GM18505 (cell line): Measurements from ENCODE around the gene ZNF611.
"Not testable (repeated sequence)": the region's sequence is repeated elsewhere in the genome, so short reads cannot be mapped to it uniquely, and the experiment has no call there.

Source experiments
- ATAC-seq: cut with Tn5 transposase; IDR thresholded peaks from one replicate; pipeline ENCODE4 v1.9.1; 2021; ENCODE audit not compliant: unreplicated experiment
- POLR2A ChIP-seq: IDR thresholded peaks from 4 replicates; pipeline ENCODE4 v1.6.1; 2011; ENCODE audit warnings: borderline replicate concordance; ENCODE audit not compliant: insufficient read depth, insufficient read length; ENCODE audit errors: extremely low read depth

Gene ZNF611

GRCh38 chr19:52695996-52696395 is 38.8 kb downstream of the ZNF611 start:
- no peak for ATAC-seq
- TF ChIP-seq POLR2A: no peak

- no peak for TF ChIP-seq POLR2A
- ATAC-seq: no peak
Measured at GRCh38 chr19:52694921-52695320, 39.9 kb downstream of the ZNF611 start.

- ATAC-seq: not testable (repeated sequence)
Measured at GRCh38 chr19:52694281-52694680, 40.6 kb downstream of the ZNF611 start.

GRCh38 chr19:52692431-52693008 is 42.3 kb downstream of the ZNF611 start:
- ATAC-seq: no peak

GRCh38 chr19:52691737-52692136 is 43.1 kb downstream of the ZNF611 start:
- no peak for TF ChIP-seq POLR2A
- ATAC-seq: no peak

More at GRCh38 chr19:52692431-52693008, 42.3 kb downstream of the ZNF611 start:
- TF ChIP-seq POLR2A: no peak

GRCh38 chr19:52691215-52691610 is 43.6 kb downstream of the ZNF611 start:
- ATAC-seq: no peak
- no peak for TF ChIP-seq POLR2A

GRCh38 chr19:52690369-52691214 is 44.3 kb downstream of the ZNF611 start:
- peak; percentile 76 for TF ChIP-seq POLR2A
- ATAC-seq: peak; percentile 85

GRCh38 chr19:52689843-52690368 is 44.9 kb downstream of the ZNF611 start:
- TF ChIP-seq POLR2A: no peak
- peak; percentile 39 for ATAC-seq

GRCh38 chr19:52688925-52689796 is 45.7 kb downstream of the ZNF611 start:
- ATAC-seq: not testable (repeated sequence)

GRCh38 chr19:52688335-52688734 is 46.5 kb downstream of the ZNF611 start:
- no peak for TF ChIP-seq POLR2A
- ATAC-seq: no peak

- TF ChIP-seq POLR2A: no peak
- no peak for ATAC-seq
Measured at GRCh38 chr19:52687684-52688083, 47.2 kb downstream of the ZNF611 start.

- TF ChIP-seq POLR2A: no peak
- no peak for ATAC-seq
Measured at GRCh38 chr19:52685811-52686210, 49.0 kb downstream of the ZNF611 start.

- ATAC-seq: not testable (repeated sequence)
Measured at GRCh38 chr19:52681216-52681615, 53.6 kb downstream of the ZNF611 start.
